ENCODE results near the gene RTL1.

The RTL1 gene

DNA sequence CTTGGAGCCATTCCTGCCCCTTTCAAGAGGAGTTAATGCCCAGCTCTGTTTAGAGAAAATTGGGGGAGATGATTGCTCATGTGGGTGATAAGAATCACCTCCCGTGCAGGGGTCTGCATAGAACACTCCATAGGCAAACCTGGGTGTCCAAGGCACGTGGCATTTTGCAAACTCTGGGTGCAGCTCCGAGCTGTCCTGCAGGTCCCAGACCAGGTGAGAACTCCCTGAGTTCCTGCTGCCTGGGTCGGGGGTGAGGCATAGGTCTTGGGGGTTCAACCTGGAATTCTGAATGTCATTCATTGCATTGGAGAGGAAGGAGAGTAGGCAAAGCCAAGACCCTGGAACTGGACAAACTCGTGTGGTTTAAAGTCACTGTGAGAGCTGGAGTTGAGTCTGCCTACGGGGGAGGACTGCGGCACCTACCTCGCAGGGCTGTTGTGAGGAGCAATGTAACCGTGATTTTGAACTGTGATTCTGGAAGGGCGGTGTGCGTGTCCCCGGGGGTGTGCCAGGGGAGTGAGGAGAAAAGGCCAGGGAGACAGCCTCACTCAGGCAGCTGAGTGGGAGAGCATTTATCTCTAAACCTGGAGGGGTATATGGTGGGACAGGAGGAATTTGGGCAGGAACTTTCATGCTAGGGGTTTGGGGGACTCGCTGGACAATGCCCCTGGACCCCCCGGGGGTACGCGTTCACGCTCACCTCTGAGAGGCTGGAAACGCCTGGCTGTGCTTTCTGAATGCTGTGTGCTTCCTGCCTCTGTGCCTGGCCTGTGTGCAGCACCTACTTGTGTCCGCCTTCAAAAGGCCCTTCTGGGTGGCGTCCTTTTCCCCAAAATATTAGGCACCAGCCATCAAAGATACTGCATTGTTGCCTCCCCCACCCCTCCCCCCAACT lies 47.2 kb downstream of the RTL1 start:
- TF ChIP-seq, protein P1, sequence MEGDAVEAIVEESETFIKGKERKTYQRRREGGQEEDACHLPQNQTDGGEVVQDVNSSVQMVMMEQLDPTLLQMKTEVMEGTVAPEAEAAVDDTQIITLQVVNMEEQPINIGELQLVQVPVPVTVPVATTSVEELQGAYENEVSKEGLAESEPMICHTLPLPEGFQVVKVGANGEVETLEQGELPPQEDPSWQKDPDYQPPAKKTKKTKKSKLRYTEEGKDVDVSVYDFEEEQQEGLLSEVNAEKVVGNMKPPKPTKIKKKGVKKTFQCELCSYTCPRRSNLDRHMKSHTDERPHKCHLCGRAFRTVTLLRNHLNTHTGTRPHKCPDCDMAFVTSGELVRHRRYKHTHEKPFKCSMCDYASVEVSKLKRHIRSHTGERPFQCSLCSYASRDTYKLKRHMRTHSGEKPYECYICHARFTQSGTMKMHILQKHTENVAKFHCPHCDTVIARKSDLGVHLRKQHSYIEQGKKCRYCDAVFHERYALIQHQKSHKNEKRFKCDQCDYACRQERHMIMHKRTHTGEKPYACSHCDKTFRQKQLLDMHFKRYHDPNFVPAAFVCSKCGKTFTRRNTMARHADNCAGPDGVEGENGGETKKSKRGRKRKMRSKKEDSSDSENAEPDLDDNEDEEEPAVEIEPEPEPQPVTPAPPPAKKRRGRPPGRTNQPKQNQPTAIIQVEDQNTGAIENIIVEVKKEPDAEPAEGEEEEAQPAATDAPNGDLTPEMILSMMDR (IDR thresholded peaks at IDR 0.05; ENCODE audit: low read depth, low read length): no peak
- no peak for TF ChIP-seq EZH2phosphoT487 (IDR thresholded peaks at IDR 0.05; ENCODE audit: low read depth)
- no peak overlapping the region for H2AFZ ChIP-seq (ENCODE audit: low read depth, low read length)
- no peak overlapping the region for H3K4me2 ChIP-seq (ENCODE audit: low read length)
- H4K20me1 ChIP-seq (ENCODE audit: insufficient read depth, low read length): no peaks in the 10 kb centered on the region
- no peak overlapping the region for H3K9ac ChIP-seq (ENCODE audit: low read length)
- H3K9me3 ChIP-seq (ENCODE audit: insufficient read depth, low read length): no peaks in the 10 kb centered on the region
- H3K4me3 ChIP-seq (ENCODE audit: low read length): no peak overlapping the region
- H3K27ac ChIP-seq (ENCODE audit: low read length): no peak overlapping the region
- H3K27me3 ChIP-seq (ENCODE audit: low read depth, low read length): no peaks in the 10 kb centered on the region
- no peaks in the 10 kb centered on the region for H3K4me1 ChIP-seq (ENCODE audit: low read length)
- no peaks in the 10 kb centered on the region for H3K79me2 ChIP-seq (ENCODE audit: low read length)
- H3K36me3 ChIP-seq (replicated peaks; ENCODE audit: low read depth, low read length): no peaks in the 10 kb centered on the region

DNA sequence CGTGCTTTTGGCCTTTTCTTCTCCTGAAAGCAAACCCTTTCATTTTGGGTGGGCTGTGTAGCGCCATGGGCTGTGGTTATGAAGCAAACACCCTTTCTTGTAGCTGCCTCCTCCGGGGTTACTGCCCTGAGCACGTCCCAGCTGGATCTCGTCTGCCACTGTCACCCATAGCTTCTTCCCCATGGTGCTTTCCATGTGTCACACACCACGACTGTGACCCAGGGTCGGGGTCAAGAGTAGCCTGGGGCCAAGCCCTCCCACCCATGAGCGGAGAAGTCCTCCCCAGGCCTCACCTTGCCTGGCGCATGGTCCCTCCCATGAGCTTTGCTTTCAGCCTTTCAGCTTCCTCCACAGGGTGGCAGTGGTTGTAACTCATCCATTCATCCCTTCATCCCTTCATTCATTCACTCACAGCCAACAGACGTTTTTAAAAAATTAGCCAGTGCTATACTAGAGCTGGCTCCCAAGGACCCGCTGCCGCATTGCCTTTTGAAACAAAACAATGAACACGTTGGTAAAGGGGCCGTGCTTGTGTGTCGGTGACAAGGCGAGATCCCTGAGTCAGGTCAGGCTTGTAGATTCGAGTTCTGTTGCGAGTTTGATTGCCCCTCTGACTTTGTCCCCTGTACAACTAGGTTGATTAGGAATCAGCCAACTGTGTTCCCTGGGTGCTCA lies 48.1 kb downstream of the RTL1 start:
- no peak overlapping the region for H3K27ac ChIP-seq (ENCODE audit: low read length)
- H3K4me1 ChIP-seq (ENCODE audit: low read length): no peaks in the 10 kb centered on the region
- no peaks in the 10 kb centered on the region for H3K36me3 ChIP-seq (replicated peaks; ENCODE audit: low read depth, low read length)
- no peak overlapping the region for H3K4me3 ChIP-seq (ENCODE audit: low read length)
- H3K27me3 ChIP-seq (ENCODE audit: low read depth, low read length): no peaks in the 10 kb centered on the region
- H3K4me2 ChIP-seq (ENCODE audit: low read length): no peak overlapping the region
- no peak overlapping the region for H2AFZ ChIP-seq (ENCODE audit: low read depth, low read length)
- H3K79me2 ChIP-seq (ENCODE audit: low read length): no peaks in the 10 kb centered on the region
- no peaks in the 10 kb centered on the region for H4K20me1 ChIP-seq (ENCODE audit: insufficient read depth, low read length)
- TF ChIP-seq, protein P1 (IDR thresholded peaks at IDR 0.05; ENCODE audit: low read depth, low read length): no peak
- TF ChIP-seq EZH2phosphoT487 (IDR thresholded peaks at IDR 0.05; ENCODE audit: low read depth): no peak
- no peak overlapping the region for H3K9ac ChIP-seq (ENCODE audit: low read length)
- H3K9me3 ChIP-seq (ENCODE audit: insufficient read depth, low read length): no peaks in the 10 kb centered on the region

DNA sequence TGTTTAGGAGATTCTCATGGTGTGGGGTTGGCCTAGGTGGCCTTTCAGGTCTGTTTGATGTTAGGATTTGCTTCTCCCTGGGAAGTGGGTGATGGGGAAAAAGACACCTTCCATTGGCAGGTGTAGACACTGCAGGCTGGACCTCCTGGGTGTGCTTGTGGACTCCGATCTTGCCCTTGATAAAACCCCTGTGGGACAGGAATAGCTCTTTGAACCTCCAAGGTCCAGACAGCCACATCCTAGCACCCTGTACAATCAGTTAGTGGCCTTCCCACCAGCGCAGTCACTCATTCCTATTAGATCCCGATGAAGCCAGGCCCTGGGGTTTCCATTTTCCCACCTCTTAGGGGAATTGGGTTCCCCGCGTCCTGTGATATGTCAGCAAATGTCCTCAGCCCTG lies 49.1 kb downstream of the RTL1 start:
- H2AFZ ChIP-seq (ENCODE audit: low read depth, low read length): no peak overlapping the region
- TF ChIP-seq EZH2phosphoT487 (IDR thresholded peaks at IDR 0.05; ENCODE audit: low read depth): no peak
- TF ChIP-seq, protein P1 (IDR thresholded peaks at IDR 0.05; ENCODE audit: low read depth, low read length): no peak
- H3K4me1 ChIP-seq (ENCODE audit: low read length): no peaks in the 10 kb centered on the region
- no peak overlapping the region for H3K27ac ChIP-seq (ENCODE audit: low read length)
- no peak overlapping the region for H3K4me3 ChIP-seq (ENCODE audit: low read length)
- H3K9me3 ChIP-seq (ENCODE audit: insufficient read depth, low read length): no peaks in the 10 kb centered on the region
- H3K27me3 ChIP-seq (ENCODE audit: low read depth, low read length): no peaks in the 10 kb centered on the region
- H3K9ac ChIP-seq (ENCODE audit: low read length): no peak overlapping the region
- H3K79me2 ChIP-seq (ENCODE audit: low read length): no peaks in the 10 kb centered on the region
- no peak overlapping the region for H3K4me2 ChIP-seq (ENCODE audit: low read length)
- no peaks in the 10 kb centered on the region for H3K36me3 ChIP-seq (replicated peaks; ENCODE audit: low read depth, low read length)
- no peaks in the 10 kb centered on the region for H4K20me1 ChIP-seq (ENCODE audit: insufficient read depth, low read length)

DNA sequence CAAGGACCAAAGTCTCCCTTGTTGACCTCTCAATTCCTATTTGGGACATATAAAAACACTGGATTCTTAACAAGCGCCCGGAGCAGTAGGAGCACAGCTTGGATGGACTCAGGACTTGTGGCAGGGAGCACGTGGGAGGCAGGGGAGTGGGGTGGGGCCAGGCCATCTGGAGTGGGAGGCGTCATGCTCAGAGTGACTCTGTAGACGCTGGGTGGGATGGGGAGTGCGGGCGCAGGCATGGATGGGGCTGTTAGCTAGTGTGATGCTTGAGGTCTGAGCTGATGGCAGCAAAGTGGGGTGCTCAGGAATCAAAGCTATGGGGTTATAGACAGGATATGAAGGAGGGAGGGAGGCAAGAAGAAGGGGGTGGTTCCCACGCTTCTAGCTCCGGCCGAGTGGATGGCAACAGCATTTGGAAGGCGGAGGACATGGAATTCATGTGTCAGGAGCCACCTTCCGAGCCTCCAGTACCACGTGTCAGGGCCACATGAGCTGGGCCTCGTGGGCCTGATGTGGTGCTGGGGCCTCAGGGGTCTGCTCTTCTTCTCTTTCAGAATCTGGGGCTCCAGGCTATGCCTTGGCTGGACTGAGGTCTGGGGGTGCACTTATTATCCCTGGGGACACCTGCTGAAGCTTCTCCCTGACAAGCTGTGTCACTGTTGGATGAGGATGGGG lies 51.4 kb downstream of the RTL1 start:
- H3K4me1 ChIP-seq (ENCODE audit: low read length): no peaks in the 10 kb centered on the region
- H3K79me2 ChIP-seq (ENCODE audit: low read length): no peaks in the 10 kb centered on the region
- no peak overlapping the region for H3K9ac ChIP-seq (ENCODE audit: low read length)
- no peaks in the 10 kb centered on the region for H3K9me3 ChIP-seq (ENCODE audit: insufficient read depth, low read length)
- TF ChIP-seq, protein P1 (IDR thresholded peaks at IDR 0.05; ENCODE audit: low read depth, low read length): no peak
- no peak for TF ChIP-seq EZH2phosphoT487 (IDR thresholded peaks at IDR 0.05; ENCODE audit: low read depth)
- H3K27ac ChIP-seq (ENCODE audit: low read length): no peak overlapping the region
- H3K4me2 ChIP-seq (ENCODE audit: low read length): no peak overlapping the region
- H3K4me3 ChIP-seq (ENCODE audit: low read length): no peak overlapping the region
- H4K20me1 ChIP-seq (ENCODE audit: insufficient read depth, low read length): no peaks in the 10 kb centered on the region
- H3K27me3 ChIP-seq (ENCODE audit: low read depth, low read length): no peaks in the 10 kb centered on the region
- no peak overlapping the region for H2AFZ ChIP-seq (ENCODE audit: low read depth, low read length)
- H3K36me3 ChIP-seq (replicated peaks; ENCODE audit: low read depth, low read length): no peaks in the 10 kb centered on the region
